IMR-90 (cell line): ENCODE results near the gene LZTS3. TPM values are rescaled to one million over a fixed set of nuclear protein-coding genes. Genes with fewer than 3 reads are reported as not detected.

Experiments used
- ATAC-seq: fragments of 200-7000 bp; cut with Tn5 transposase; 2 replicates; pipeline ENCODE4 v1.9.1; 2020; ENCODE audit warnings: low read depth, mild to moderate bottlenecking, moderate library complexity
- BruUV-seq: library from RNA; stranded (reverse); fragments of 400-500 nt; replicated peaks from 2 replicates; lab custom pipeline; 2021; lab: Mats Ljungman, UMichigan
- CTCF ChIA-PET: fragments of 300-600 bp; formaldehyde crosslinking; extraction: SDS; loops from one replicate; lab custom pipeline; 2021; ENCODE audit warnings: antibody characterized with exemption; lab: Yijun Ruan, JAX
- POLR2A ChIA-PET: fragments of 300-600 bp; sonication (Branson Sonifier 250); formaldehyde crosslinking; loops from one replicate; lab custom pipeline; 2022; ENCODE audit warnings: antibody characterized with exemption; ENCODE audit not compliant: unreplicated experiment; lab: Charles Lee
- DNase-seq: peaks from one replicate; pipeline ENCODE4 v3.0.0; 2013
- H2AFZ ChIP-seq: replicated peaks from 2 replicates; pipeline ENCODE3; 2013; ENCODE audit warnings: low read length, mild to moderate bottlenecking; ENCODE audit not compliant: poor library complexity
- H2AK5ac ChIP-seq: 2 replicates; pipeline ENCODE4 v1.6.1; 2013; ENCODE audit warnings: low read depth, low read length, inconsistent platforms
- H2AK9ac ChIP-seq: replicated peaks from 2 replicates; pipeline ENCODE3; 2013; ENCODE audit warnings: mild to moderate bottlenecking, low read depth, low read length, moderate library complexity; ENCODE audit not compliant: poor library complexity
- H2BK120ac ChIP-seq: 2 replicates; pipeline ENCODE4 v1.6.1; 2013; ENCODE audit warnings: low read depth, low read length, inconsistent platforms
- H2BK15ac ChIP-seq: 3 replicates; pipeline ENCODE4 v1.6.1; 2013; ENCODE audit warnings: low read depth, low read length, inconsistent platforms
- H2BK20ac ChIP-seq: 2 replicates; pipeline ENCODE4 v1.6.1; 2013; ENCODE audit warnings: low read depth, mild to moderate bottlenecking, inconsistent platforms, low read length, moderate library complexity
- H2BK5ac ChIP-seq: 2 replicates; pipeline ENCODE4 v1.6.1; 2013; ENCODE audit warnings: mild to moderate bottlenecking, low read depth, low read length, inconsistent platforms; ENCODE audit not compliant: poor library complexity, severe bottlenecking
- H3K14ac ChIP-seq: replicated peaks from 2 replicates; pipeline ENCODE4 v1.6.1; 2013; ENCODE audit warnings: low read depth, low read length, inconsistent platforms
- H3K18ac ChIP-seq: 2 replicates; pipeline ENCODE4 v1.6.1; 2013; ENCODE audit warnings: low read depth, low read length, control low read depth
- H3K23ac ChIP-seq: 2 replicates; pipeline ENCODE4 v1.6.1; 2013; ENCODE audit warnings: low read depth, low read length, inconsistent platforms
- H3K27ac ChIP-seq: 2 replicates; pipeline ENCODE4 v1.5.1; 2013; ENCODE audit warnings: mild to moderate bottlenecking, control low read depth, low read length; ENCODE audit not compliant: insufficient read depth
- H3K27me3 ChIP-seq: 2 replicates; pipeline ENCODE4 v1.6.1; 2013; ENCODE audit warnings: low read length; ENCODE audit not compliant: control insufficient read depth, insufficient read depth
- H3K36me3 ChIP-seq: 2 replicates; pipeline ENCODE4 v1.6.1; 2013; ENCODE audit warnings: low read length, mixed read lengths; ENCODE audit not compliant: control insufficient read depth, insufficient read depth
- H3K4ac ChIP-seq: 2 replicates; pipeline ENCODE4 v1.6.1; 2013; ENCODE audit warnings: low read depth, low read length, inconsistent platforms
- H3K4me1 ChIP-seq: 2 replicates; pipeline ENCODE4 v1.6.1; 2013; ENCODE audit warnings: low read length, mixed read lengths; ENCODE audit not compliant: control insufficient read depth, insufficient read depth
- H3K4me2 ChIP-seq: 2 replicates; pipeline ENCODE4 v1.6.1; 2013; ENCODE audit warnings: low read depth, mild to moderate bottlenecking, control low read depth, low read length, moderate library complexity
- H3K4me3 ChIP-seq: 2 replicates; pipeline ENCODE4 v1.5.1; 2013; ENCODE audit warnings: low read depth, mild to moderate bottlenecking, control low read depth, low read length, moderate library complexity; ENCODE audit not compliant: insufficient read depth
- H3K56ac ChIP-seq: 2 replicates; pipeline ENCODE4 v1.6.1; 2013; ENCODE audit warnings: low read length, inconsistent platforms; ENCODE audit not compliant: insufficient read depth; ENCODE audit errors: extremely low read depth
- H3K79me1 ChIP-seq, 2 experiments: 2 replicates each; pipeline ENCODE4 v1.6.1; 2013; ENCODE audit warnings: low read length in 2 of 2, inconsistent platforms in 1 of 2, low read depth in 1 of 2
- H3K9ac ChIP-seq: 2 replicates; pipeline ENCODE4 v1.6.1; 2013; ENCODE audit warnings: low read depth, low read length, control low read depth
- H3K9me1 ChIP-seq: 2 replicates; pipeline ENCODE4 v1.6.1; 2013; ENCODE audit warnings: low read length, inconsistent platforms; ENCODE audit not compliant: insufficient read depth
- H3K9me3 ChIP-seq: 2 replicates; pipeline ENCODE4 v1.6.1; 2013; ENCODE audit warnings: low read length; ENCODE audit not compliant: control insufficient read depth, insufficient read depth
- H4K20me1 ChIP-seq: 2 replicates; pipeline ENCODE4 v1.6.1; 2013; ENCODE audit warnings: low read length, inconsistent platforms; ENCODE audit not compliant: insufficient read depth
- H4K5ac ChIP-seq: 2 replicates; pipeline ENCODE4 v1.6.1; 2013; ENCODE audit warnings: mild to moderate bottlenecking, low read depth, low read length, control low read depth
- H4K8ac ChIP-seq, 2 experiments: 2 replicates each; pipeline ENCODE4 v1.6.1; 2013; ENCODE audit warnings: low read depth in 2 of 2, low read length in 2 of 2, control low read depth in 1 of 2, inconsistent platforms in 1 of 2
- H4K91ac ChIP-seq: 2 replicates; pipeline ENCODE4 v1.6.1; 2013; ENCODE audit warnings: low read depth, low read length, inconsistent platforms; ENCODE audit not compliant: insufficient read depth
- BHLHE40 ChIP-seq: fragments of 150-350 bp; IDR thresholded peaks from 2 replicates; pipeline ENCODE4 v1.6.1; 2016; ENCODE audit warnings: mild to moderate bottlenecking, low read depth, low read length
- CEBPB ChIP-seq: IDR thresholded peaks from 2 replicates; pipeline ENCODE4 v1.6.1; 2012; ENCODE audit warnings: low read depth, low read length, improper control_type of control experiment
- CHD1 ChIP-seq: IDR thresholded peaks from 2 replicates; pipeline ENCODE4 v1.6.1; 2012; ENCODE audit warnings: low read depth, low read length, improper control_type of control experiment
- CTCF ChIP-seq: conservative IDR thresholded peaks from 2 replicates; pipeline ENCODE4 v1.5.1; 2012; ENCODE audit warnings: mild to moderate bottlenecking, low read depth, low read length, improper control_type of control experiment
- ELK1 ChIP-seq: fragments of 150-350 bp; IDR thresholded peaks from 2 replicates; pipeline ENCODE4 v1.6.1; 2016; ENCODE audit warnings: low read depth, mild to moderate bottlenecking, low read length, moderate library complexity, borderline replicate concordance
- FOS ChIP-seq: fragments of 150-350 bp; IDR thresholded peaks from 2 replicates; pipeline ENCODE4 v1.6.1; 2016; ENCODE audit warnings: low read depth, low read length
- MAZ ChIP-seq: IDR thresholded peaks from 2 replicates; pipeline ENCODE4 v1.6.1; 2012; ENCODE audit warnings: low read depth, mild to moderate bottlenecking, low read length, improper control_type of control experiment, moderate library complexity, borderline replicate concordance
- MXI1 ChIP-seq: IDR thresholded peaks from 2 replicates; pipeline ENCODE4 v1.6.1; 2012; ENCODE audit warnings: low read depth, mild to moderate bottlenecking, low read length, moderate library complexity, borderline replicate concordance
- POLR2A ChIP-seq: IDR thresholded peaks from 2 replicates; pipeline ENCODE4 v1.6.1; 2012; ENCODE audit warnings: mild to moderate bottlenecking, low read depth, low read length
- RAD21 ChIP-seq: IDR thresholded peaks from 2 replicates; pipeline ENCODE4 v1.6.1; 2012; ENCODE audit warnings: low read length, improper control_type of control experiment
- RCOR1 ChIP-seq: IDR thresholded peaks from 2 replicates; pipeline ENCODE4 v1.6.1; 2012; ENCODE audit warnings: mild to moderate bottlenecking, low read length, improper control_type of control experiment; ENCODE audit not compliant: insufficient replicate concordance
- RFX5 ChIP-seq: IDR thresholded peaks from 2 replicates; pipeline ENCODE4 v1.8.0; 2012; ENCODE audit warnings: low read depth, mild to moderate bottlenecking, low read length, moderate library complexity
- SMC3 ChIP-seq: fragments of 150-350 bp; IDR thresholded peaks from 2 replicates; pipeline ENCODE4 v1.6.1; 2016; ENCODE audit warnings: low read depth, mild to moderate bottlenecking, antibody characterized with exemption, low read length, moderate library complexity
- USF2 ChIP-seq: fragments of 150-350 bp; IDR thresholded peaks from 2 replicates; pipeline ENCODE4 v1.6.1; 2017; ENCODE audit warnings: mild to moderate bottlenecking, antibody characterized with exemption, low read length, low read depth
- WGBS, 2 experiments: methylation state at CpG; one replicate each; pipeline versions ENCODE4 v1.1.5 to v1.1.7; 2013; ENCODE audit warnings: missing lambda C conversion rate in 2 of 2; ENCODE audit not compliant: insufficient read length in 1 of 2; ENCODE audit errors: extremely low coverage in 2 of 2; 5-methylcytosine and 5-hydroxymethylcytosine counted together
- dilution Hi-C: fragments of 300-500 bp; cut with HindIII; formaldehyde crosslinking; loops from one replicate; pipeline ENCODE4 v1.14.3; 2018; ENCODE audit warnings: low sequenced_read_pairs; ENCODE audit not compliant: unreplicated experiment
- in situ Hi-C: fragments of 300-500 bp; cut with MboI; formaldehyde crosslinking; loops from 3 replicates; pipeline ENCODE4 v1.14.3; 2019; ENCODE audit warnings: low sequenced_read_pairs, inconsistent platforms, mixed read lengths
- intact Hi-C: fragments of 100-400 bp; cut with micrococcal nuclease; formaldehyde crosslinking; loops from 2 replicates; pipeline ENCODE4 v1.10.0; 2022
- polyA plus RNA-seq, 3 experiments: library from polyadenylated mRNA; depleted of rRNA; stranded (reverse); fragments of >200 nt; gene quantifications; 2 replicates each; pipeline ENCODE4 v1.2.3, GENCODE V29; 2012; ENCODE audit warnings: low replicate concordance in 1 of 3
- total RNA-seq: library from RNA; depleted of rRNA; stranded (reverse); fragments of >200 nt; gene quantifications from 2 replicates; pipeline ENCODE4 v1.2.3, GENCODE V29; 2012

Gene LZTS3
- total and polyA plus RNA-seq, 2 of the 4 experiments (the other 2 are of a cell fraction), result 1.4 to 3.2 TPM

GRCh38 chr20:3128275-3128984 is 44.9 kb downstream of the LZTS3 start (continued):
- no peak for TF ChIP-seq RAD21

- no peaks in the 10 kb centered on the region for H3K27me3 ChIP-seq
- H3K9ac ChIP-seq, result no peak overlapping the region
- no peak overlapping the region for H2AK5ac ChIP-seq
- H2BK5ac ChIP-seq, result no peak overlapping the region
- no peaks in the 10 kb centered on the region for H3K9me3 ChIP-seq
- no peak overlapping the region for H3K4me2 ChIP-seq
- H2BK15ac ChIP-seq, result no peak overlapping the region
- no peak overlapping the region for H3K4ac ChIP-seq
- H3K79me1 ChIP-seq, result peaks cover 29 to 31% of the 10 kb centered on the region in 2 experiments
- ATAC-seq (no peak), DNase-seq (no peak)
- no peak overlapping the region for H2BK20ac ChIP-seq
- dilution Hi-C loops, result no loop called here
- H3K23ac ChIP-seq, result no peak overlapping the region
- BruUV-seq, result no TSS peak
- ChIA-PET POLR2A (no interaction called here), CTCF (no interaction called here)
- no peaks in the 10 kb centered on the region for H3K4me1 ChIP-seq
- in situ Hi-C loops, result no loop called here
- no peak overlapping the region for H4K8ac ChIP-seq
- no peak overlapping the region for H3K56ac ChIP-seq
- peaks cover 10% of the 10 kb centered on the region for H3K36me3 ChIP-seq
- no peak overlapping the region for H3K14ac ChIP-seq
- H2BK120ac ChIP-seq, result no peak overlapping the region
- 100% methylated on average over 1 of the region's 1 CpG; no CpG with 5 or more reads in 1 of the 2 experiments for WGBS, 2 experiments
- H4K5ac ChIP-seq, result no peak overlapping the region
- intact Hi-C loops, result no loop called here
- peaks cover 3% of the 10 kb centered on the region; the same call in 1 of the 2 replicates for H4K20me1 ChIP-seq
- H3K9me1 ChIP-seq, result peaks cover 7% of the 10 kb centered on the region; the same call in 1 of the 2 replicates
- H3K18ac ChIP-seq, result no peak overlapping the region
- no peak overlapping the region for H2AFZ ChIP-seq
- H3K27ac ChIP-seq, result no peak overlapping the region
- no peak overlapping the region for H3K4me3 ChIP-seq
- no peak overlapping the region for H2AK9ac ChIP-seq
- H4K91ac ChIP-seq, result no peak overlapping the region
- TF ChIP-seq BHLHE40, result no peak
- TF ChIP-seq CEBPB, result no peak
- TF ChIP-seq CTCF, result no peak
- no peak for TF ChIP-seq FOS
- no peak for TF ChIP-seq MAZ
- no peak for TF ChIP-seq CHD1
- no peak for TF ChIP-seq POLR2A
- no peak for TF ChIP-seq RAD21
- TF ChIP-seq SMC3, result no peak
- TF ChIP-seq RCOR1, result no peak
- TF ChIP-seq ELK1, result no peak
- TF ChIP-seq MXI1, result no peak
- no peak for TF ChIP-seq RFX5
- no peak for TF ChIP-seq USF2
Measured at GRCh38 chr20:3126527-3126859, 46.9 kb downstream of the LZTS3 start.
